ENCODE data around the gene CMTM2. TPM values are rescaled to one million over a fixed set of nuclear protein-coding genes. Genes with fewer than 3 reads are reported as not detected.
"Not testable (repeated sequence)": the region's sequence is repeated elsewhere in the genome, so short reads cannot be mapped to it uniquely, and the experiment has no call there.

CMTM2 gene
- total RNA-seq, 1 donor from 2014 or later, result 0.34 TPM

- DNase-seq, result no peak
These were observed 31.0 kb downstream of the CMTM2 start for GRCh38 chr16:66610111-66610820.

- DNase-seq, result not testable (repeated sequence)
These were observed 32.6 kb downstream of the CMTM2 start for GRCh38 chr16:66611911-66612310.

GRCh38 chr16:66612422-66612821 is 33.2 kb downstream of the CMTM2 start:
- no peak for DNase-seq

GRCh38 chr16:66614161-66614802 is 35.0 kb downstream of the CMTM2 start:
- no peak for DNase-seq

- no peak for DNase-seq
These were observed 36.9 kb downstream of the CMTM2 start for GRCh38 chr16:66616169-66616568.

- DNase-seq, result no peak
These were observed 37.3 kb downstream of the CMTM2 start for GRCh38 chr16:66616592-66616991.

GRCh38 chr16:66617010-66617434 is 37.8 kb downstream of the CMTM2 start:
- no peak for DNase-seq

GRCh38 chr16:66617728-66618127 is 38.5 kb downstream of the CMTM2 start:
- DNase-seq, result no peak

- DNase-seq, result peak; percentile 67
These were observed 39.5 kb downstream of the CMTM2 start for GRCh38 chr16:66618588-66619375.

- no peak for DNase-seq
These were observed 40.5 kb downstream of the CMTM2 start for GRCh38 chr16:66619534-66620428.

GRCh38 chr16:66620429-66620795 is 41.1 kb downstream of the CMTM2 start:
- no peak for DNase-seq

- no peak for DNase-seq
These were observed 42.7 kb downstream of the CMTM2 start for GRCh38 chr16:66621973-66622372.

GRCh38 chr16:66622863-66623262 is 43.6 kb downstream of the CMTM2 start:
- no peak for DNase-seq

GRCh38 chr16:66623755-66624154 is 44.5 kb downstream of the CMTM2 start:
- DNase-seq, result no peak

- not testable (repeated sequence) for DNase-seq
These were observed 48.5 kb downstream of the CMTM2 start for GRCh38 chr16:66627611-66628378.

- DNase-seq, result no peak
These were observed 50.6 kb downstream of the CMTM2 start for GRCh38 chr16:66629856-66630255.

- DNase-seq, result not testable (repeated sequence)
These were observed 51.4 kb downstream of the CMTM2 start for GRCh38 chr16:66630561-66631260.

GRCh38 chr16:66631558-66631957 is 52.3 kb downstream of the CMTM2 start:
- DNase-seq, result not testable (repeated sequence)

GRCh38 chr16:66634527-66635196 is 55.4 kb downstream of the CMTM2 start:
- no peak for DNase-seq

GRCh38 chr16:66635406-66635805 is 56.1 kb downstream of the CMTM2 start:
- DNase-seq, result no peak
